ENCODE results near the gene IFT172.

IFT172 gene

DNA sequence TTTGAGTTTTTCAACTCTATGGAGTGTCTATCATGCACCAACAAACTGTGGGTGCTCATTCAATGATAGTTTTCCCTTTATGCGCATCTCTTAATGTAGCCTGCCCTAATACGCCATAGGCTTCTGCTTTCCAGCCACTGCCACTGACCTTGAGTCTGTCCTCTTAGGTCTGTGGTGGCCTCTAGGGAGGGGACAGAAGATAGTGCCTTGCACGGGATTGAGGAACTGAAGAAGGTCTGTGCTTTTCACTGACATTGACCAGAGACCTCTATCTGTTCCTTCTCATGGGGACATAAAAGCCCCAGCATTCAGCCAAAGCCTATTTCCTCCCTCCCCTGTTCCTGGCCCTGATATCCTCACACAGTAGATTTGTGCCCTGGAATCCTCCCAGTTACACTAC is 9.4 kb upstream of the IFT172 start:
- no peak overlapping the region for H3K27ac ChIP-seq
- TF ChIP-seq CTCF (IDR thresholded peaks at IDR 0.05) (no peak), ZFX (IDR thresholded peaks at IDR 0.05; ENCODE audit: borderline replicate concordance) (no peak)

- H3K27ac ChIP-seq, result no peak overlapping the region
- TF ChIP-seq CTCF (IDR thresholded peaks at IDR 0.05), result no peak
- no peak for TF ChIP-seq ZFX (IDR thresholded peaks at IDR 0.05; ENCODE audit: borderline replicate concordance)
These were observed 7.7 kb upstream of the IFT172 start for GRCh38 chr2:27497288-27497627.

DNA sequence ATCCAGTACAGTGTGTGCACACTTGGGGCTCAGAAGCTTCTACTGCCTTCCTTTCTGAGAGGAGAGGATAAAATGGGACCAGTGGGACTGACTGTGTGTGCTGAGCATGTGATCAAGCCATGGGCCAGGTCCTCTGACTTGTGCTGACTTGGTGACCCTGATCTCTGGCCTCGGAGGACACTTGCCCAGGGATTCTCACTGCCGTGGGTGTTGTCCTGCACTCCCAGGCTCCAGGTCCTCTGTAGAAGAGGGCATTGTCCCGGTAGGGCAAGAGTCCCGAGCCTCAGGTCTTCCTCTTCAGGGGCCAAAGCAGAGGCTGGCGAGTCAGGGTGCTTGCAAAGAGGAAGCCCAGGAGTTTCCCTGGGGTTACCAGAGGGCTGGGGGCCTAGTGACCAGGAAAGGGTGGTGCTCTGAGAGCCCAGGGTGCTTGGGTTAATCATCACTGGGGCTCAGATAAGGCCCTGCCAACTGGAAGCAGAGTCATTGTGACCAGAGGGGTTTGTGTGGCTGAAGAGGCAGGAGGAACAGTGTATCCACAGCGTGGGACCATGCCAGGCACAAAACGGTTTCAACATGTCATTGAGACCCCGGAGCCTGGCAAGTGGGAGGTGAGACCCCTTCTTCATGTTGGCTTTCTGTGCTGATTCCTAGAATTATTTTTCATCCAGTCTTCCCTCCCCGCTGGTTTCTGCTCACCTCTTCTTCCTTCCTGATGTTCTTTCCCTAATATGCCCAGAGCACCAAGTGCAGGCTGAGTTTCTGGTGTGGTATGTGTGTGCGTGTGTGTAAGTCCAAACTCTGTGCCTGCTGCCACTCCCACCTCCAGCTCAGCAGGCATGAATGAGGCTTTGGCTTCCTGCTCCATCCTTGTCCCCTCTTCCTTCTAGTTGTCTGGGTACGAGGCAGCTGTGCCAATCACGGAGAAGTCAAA is 7.1 kb upstream of the IFT172 start, which contains the start of gene GCKR:
GCKR (plus strand) TSS at position 483 of the 931 bp plus-strand sequence; CDS start at position 549, 66 bp downstream.
- no peak for TF ChIP-seq CTCF (IDR thresholded peaks at IDR 0.05)
- no peak for TF ChIP-seq ZFX (IDR thresholded peaks at IDR 0.05; ENCODE audit: borderline replicate concordance)
- H3K27ac ChIP-seq, result no peak within 1 kb of the TSS

DNA sequence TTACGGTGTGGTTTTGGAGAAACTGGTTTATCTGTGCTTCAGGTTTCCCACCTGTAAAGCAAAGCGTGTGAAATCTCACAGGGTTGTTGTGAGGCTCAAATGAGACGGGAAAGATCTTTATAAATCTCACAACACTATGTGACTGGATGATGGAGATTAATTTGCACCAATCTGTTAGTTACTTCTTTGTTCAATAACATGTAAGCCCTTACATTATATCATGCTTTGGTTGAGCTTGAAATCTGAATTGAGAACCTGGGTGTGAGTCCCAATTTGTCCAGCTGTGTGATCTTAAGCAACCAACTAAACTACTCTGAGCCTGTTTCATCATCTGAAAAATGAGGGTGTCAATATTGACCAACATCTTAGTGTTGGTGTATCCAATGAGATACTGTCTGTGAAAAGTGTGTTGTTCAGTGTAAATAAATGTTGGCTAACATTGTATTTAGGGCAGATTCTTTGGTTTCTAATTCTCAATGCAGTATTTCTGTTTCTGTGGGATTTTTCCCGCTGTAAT is 6.4 kb upstream of the IFT172 start:
- no peak for TF ChIP-seq CTCF (IDR thresholded peaks at IDR 0.05)
- TF ChIP-seq ZFX (IDR thresholded peaks at IDR 0.05; ENCODE audit: borderline replicate concordance), result no peak
- H3K27ac ChIP-seq, result no peak overlapping the region

DNA sequence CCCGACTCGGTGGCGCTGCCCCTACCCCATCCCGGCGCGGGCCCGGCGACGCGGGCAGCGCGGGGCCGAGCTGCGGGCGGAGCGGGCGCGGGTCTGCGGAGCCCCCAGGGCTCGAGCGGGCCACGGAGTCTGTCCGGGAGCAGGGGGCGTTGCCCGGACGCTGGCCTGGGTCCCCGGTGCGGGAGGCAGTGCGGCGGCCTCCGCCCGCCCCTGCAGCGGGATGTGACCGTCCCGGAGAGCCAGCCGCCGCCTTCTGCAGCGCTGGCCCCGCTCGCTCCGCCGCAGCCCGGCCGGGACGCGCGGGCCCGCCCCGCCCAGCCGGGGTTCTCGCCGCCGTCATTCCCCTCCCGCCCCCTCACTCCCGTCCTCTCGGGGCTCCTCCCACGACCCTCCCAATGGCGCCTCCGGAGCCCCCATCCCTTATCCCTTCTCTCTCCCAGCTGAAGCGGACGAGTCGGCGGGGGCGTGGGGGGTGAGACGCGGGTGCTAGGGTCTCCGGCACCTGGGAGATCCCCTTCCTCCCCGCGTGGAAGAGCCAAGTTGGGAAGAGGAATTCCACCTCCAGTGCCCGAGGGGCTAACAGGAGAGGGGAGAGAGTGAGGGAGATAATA is 5.5 kb upstream of the IFT172 start, which contains the start of gene FNDC4:
FNDC4 (minus strand) TSS at position 257 of the 611 bp plus-strand sequence. CDS start 521 bp downstream, outside the sequence.
- TF ChIP-seq ZFX (IDR thresholded peaks at IDR 0.05; ENCODE audit: borderline replicate concordance), result no peak
- no peak for TF ChIP-seq CTCF (IDR thresholded peaks at IDR 0.05)
- H3K27ac ChIP-seq, result no peak within 1 kb of the TSS

- TF ChIP-seq CTCF (IDR thresholded peaks at IDR 0.05) (no peak), ZFX (IDR thresholded peaks at IDR 0.05; ENCODE audit: borderline replicate concordance) (no peak)
- H3K27ac ChIP-seq, result no peak overlapping the region
These were observed 4.9 kb upstream of the IFT172 start for GRCh38 chr2:27494284-27494943.
